ENCODE data around the gene EPHB4.

Gene EPHB4

DNA sequence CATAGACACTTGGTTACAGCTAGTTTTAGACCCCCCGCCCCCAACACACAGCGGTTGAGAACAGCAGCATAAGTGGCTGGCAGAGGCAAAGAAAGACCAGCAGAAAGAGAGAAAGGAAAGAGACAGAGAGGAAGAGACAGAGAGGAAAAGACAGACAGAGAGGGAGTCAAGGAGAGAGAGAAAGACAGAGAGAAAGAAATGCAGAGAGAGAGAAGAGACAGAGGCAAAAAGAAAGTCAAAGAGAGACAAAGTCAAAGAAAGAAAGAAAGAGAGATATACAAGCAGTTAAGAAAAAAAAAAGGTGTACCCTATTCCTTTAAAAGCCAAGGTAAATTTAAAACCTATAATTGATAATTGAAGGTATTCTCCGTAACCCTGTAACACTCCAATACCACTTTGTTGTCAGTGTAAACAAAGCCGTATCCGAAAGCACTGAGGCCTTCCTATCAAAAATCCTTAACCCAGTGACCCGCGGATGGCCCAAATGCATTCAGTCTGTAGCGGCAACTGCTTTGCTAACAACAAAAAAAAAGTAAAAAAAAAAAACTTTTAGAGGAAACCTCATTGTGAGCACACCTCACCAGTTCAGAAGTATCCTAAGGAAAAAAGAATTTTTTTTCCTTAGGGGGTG is 13.3 kb upstream of the EPHB4 start:
- no peak for DNase-seq (ENCODE audit: low read depth in 1 of 2, low spot score in 1 of 2)
- in situ Hi-C loops (cut with HindIII; ENCODE audit: low pct_unique_long_range_greater_than_20kb, low sequenced_read_pairs) = no loop called here
- no peak for TF ChIP-seq JUND (IDR thresholded peaks at IDR 0.05; ENCODE audit: low read depth)

DNA sequence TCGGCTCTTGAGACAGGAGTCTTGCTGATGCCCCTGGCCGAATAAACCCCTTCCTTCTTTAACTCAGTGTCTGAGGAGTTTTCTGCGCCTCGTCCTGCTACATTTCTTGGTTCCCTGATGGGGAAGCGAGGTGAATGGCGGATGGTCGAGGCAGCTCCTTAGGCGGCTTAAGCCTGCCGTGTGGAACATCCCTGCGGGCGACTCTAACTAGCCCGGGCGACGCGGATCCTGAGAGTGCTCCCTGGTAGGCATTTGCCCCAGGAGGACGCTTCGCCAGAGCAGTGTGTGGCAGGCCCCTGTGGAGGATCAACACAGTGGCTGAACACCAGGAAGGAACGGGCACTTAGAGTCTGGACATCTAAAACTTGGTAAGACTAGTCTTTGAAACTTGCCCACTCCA is 12.0 kb upstream of the EPHB4 start:
- no peak for DNase-seq (ENCODE audit: low read depth in 1 of 2, low spot score in 1 of 2)
- in situ Hi-C loops (cut with HindIII; ENCODE audit: low pct_unique_long_range_greater_than_20kb, low sequenced_read_pairs) = no loop called here

DNA sequence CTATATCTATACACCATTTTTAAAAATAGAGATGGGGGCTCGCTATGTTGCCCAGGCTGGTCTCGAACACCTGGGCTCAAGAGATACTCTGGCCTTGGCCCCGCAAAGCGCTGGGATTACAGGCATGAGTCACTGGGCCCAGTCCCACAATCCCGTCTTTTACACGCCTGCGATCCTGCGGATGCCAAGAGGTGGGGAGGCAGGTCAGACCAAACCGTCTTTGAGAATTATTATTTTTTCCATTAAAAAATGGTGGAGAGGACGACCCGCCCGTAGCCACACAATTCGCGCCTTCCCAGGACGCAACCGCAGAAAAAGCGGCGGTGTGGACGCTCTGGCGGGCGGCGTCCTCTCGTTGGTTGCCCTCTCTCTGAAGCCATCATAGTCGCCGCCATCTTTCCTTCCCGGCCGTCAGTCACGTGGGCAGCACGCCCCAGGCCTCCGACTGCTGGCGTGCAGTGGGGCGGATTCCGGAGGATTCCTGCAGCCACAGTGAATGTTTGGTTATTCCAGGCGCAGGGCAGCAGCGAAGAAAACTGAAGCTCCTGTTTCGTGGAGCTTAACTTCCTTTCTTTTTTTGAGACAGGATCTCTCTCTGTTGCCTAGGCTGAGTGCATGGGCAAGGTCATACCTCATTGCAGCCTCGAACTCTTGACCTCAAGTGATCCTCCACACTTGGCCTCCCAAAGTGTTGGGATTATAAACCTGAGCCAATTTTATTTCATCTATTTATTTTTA is 9.9 kb upstream of the EPHB4 start:
- no peak for TF ChIP-seq JUND (IDR thresholded peaks at IDR 0.05; ENCODE audit: low read depth)

More for the DNA sequence above, 12.0 kb upstream of the EPHB4 start:
- no peak for TF ChIP-seq JUND (IDR thresholded peaks at IDR 0.05; ENCODE audit: low read depth)

DNA sequence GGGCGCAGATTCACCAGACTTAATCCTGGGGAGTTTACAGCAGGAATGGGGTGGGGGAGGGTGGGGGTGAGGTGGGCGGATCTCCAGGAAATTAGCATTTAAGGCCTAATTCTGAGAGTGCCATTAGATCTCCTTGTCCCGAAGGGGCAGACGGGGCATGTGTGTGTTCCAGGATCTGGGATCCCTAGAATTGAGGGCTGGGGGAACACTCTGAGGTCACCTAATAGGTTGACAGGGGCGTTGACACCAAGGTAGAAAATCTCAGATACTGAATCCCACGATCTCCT is 9.4 kb upstream of the EPHB4 start:
- no peak for TF ChIP-seq JUND (IDR thresholded peaks at IDR 0.05; ENCODE audit: low read depth)
- no peak for DNase-seq (ENCODE audit: low read depth in 1 of 2, low spot score in 1 of 2)
- in situ Hi-C loops (cut with HindIII; ENCODE audit: low pct_unique_long_range_greater_than_20kb, low sequenced_read_pairs) = no loop called here

More for the DNA sequence above, 9.9 kb upstream of the EPHB4 start:
- in situ Hi-C loops (cut with HindIII; ENCODE audit: low pct_unique_long_range_greater_than_20kb, low sequenced_read_pairs) = no loop called here
- DNase-seq (ENCODE audit: low read depth in 1 of 2, low spot score in 1 of 2) = peak; percentile 55 to 88

DNA sequence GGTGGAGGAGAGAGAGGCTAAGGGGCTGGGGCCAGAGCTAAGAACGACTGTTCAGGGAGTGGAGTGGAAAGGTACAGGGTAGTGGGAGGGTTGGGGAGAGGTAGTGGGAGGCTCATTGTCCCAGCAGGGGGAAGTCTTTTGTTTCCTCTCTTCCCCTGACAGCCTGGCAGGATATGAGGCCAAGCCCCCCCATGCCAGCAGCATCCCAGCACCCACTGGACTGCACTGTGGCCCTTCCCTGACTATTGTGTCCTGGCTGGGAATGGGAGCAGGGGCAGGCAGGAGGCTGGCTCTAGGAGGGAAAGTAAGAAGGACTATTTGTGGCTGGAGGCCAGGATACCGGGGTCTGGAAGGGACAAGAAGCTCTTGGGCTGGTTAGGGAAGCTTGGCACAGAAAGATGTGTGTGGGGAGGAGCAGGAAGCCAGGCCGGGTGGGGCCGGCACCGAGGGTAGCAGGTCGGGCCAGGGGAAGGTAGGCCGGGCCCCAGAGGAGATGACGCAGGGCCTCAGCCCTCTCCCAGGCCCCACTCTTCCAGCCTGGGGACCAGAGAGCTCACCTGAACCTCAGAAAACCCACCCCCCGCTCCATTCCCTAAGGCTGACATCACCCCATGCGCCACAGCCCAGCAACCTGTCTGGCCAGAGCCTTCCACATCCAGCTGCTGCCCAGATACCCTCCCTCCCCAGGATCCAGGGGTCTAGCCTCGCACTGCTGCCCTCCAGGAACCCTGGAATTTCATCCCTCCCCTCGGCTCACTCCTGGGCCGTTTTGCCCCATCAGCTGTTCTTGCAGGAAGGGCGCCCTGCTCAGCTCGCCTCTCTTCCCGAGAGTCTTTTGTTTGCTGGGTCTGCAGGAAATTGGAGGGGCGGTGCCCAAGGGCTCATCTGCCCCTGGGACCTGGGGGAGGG is 8.8 kb upstream of the EPHB4 start:
- in situ Hi-C loops (cut with HindIII; ENCODE audit: low pct_unique_long_range_greater_than_20kb, low sequenced_read_pairs) = no loop called here

DNA sequence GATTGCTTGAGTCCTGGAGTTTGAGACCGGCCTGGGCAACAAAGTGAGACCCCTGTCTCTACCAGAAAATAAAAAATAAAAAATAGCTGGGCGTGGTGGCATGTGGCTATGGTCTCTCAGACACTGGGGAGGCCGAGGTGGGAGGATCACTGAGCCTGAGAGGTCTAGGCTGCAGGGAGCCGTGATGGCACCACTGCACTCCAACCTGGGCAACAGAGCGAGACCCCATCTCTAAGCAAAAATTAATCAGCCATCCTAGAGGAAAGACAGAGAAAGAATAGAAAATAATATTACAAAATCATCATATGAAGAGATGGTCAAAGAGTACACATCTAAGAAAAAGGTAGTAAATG is 4.9 kb upstream of the EPHB4 start:
- no peak for TF ChIP-seq JUND (IDR thresholded peaks at IDR 0.05; ENCODE audit: low read depth)
- DNase-seq (ENCODE audit: low read depth in 1 of 2, low spot score in 1 of 2) = no peak
- in situ Hi-C loops (cut with HindIII; ENCODE audit: low pct_unique_long_range_greater_than_20kb, low sequenced_read_pairs) = no loop called here

More for the DNA sequence above, 8.8 kb upstream of the EPHB4 start:
- TF ChIP-seq JUND (IDR thresholded peaks at IDR 0.05; ENCODE audit: low read depth) = no peak
- no peak for DNase-seq (ENCODE audit: low read depth in 1 of 2, low spot score in 1 of 2)

DNA sequence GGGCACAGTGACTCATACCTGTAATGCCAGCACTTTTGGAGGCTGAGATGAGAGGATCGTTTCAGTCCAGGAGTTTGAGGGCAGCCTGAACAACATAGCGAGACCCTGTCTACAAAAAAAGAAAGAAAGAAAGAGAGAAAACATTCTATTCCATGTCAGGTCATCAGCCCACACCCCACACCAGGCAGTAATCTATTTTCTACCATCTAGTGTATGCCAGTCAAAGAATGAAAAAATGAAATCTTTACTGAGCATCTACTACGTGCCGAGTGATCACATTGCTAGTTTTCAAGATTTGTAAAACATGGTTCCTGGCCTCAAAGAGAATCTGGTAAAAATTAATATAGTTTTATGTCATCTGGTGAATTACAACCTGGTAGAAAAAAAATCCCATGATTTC is 3.1 kb upstream of the EPHB4 start:
- DNase-seq (ENCODE audit: low read depth in 1 of 2, low spot score in 1 of 2) = no peak
- TF ChIP-seq JUND (IDR thresholded peaks at IDR 0.05; ENCODE audit: low read depth) = no peak
- in situ Hi-C loops (cut with HindIII; ENCODE audit: low pct_unique_long_range_greater_than_20kb, low sequenced_read_pairs) = no loop called here

DNA sequence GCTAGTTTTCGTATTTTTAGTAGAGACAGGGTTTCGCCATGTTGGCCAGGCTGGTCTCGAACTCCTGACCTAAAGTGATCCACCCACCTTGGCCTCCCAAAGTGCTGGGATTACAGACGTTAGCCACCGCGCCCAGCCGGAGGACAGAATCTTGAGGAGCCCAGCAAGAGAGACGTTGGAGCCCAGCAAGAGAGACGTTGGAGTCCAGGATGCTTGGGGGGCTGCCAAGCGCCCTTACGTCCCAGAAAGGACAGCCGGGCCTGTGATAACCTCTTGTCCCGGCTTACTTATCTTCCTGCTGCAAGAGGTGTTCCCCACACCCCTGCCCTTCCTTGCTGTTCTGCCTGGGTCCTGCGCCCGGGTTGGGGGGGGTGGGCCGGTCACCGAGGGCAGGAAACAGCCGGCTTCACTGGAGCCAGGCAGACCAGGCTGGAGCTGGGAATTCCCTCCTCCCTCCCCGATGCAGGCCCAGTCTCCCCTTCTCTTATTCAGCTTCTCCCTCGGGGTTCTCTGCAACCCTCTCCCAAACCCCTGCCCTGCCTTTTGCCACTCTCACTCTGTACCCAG is 1.9 kb upstream of the EPHB4 start:
- in situ Hi-C loops (cut with HindIII; ENCODE audit: low pct_unique_long_range_greater_than_20kb, low sequenced_read_pairs) = no loop called here
- TF ChIP-seq JUND (IDR thresholded peaks at IDR 0.05; ENCODE audit: low read depth) = no peak
- no peak for DNase-seq (ENCODE audit: low read depth in 1 of 2, low spot score in 1 of 2)

DNA sequence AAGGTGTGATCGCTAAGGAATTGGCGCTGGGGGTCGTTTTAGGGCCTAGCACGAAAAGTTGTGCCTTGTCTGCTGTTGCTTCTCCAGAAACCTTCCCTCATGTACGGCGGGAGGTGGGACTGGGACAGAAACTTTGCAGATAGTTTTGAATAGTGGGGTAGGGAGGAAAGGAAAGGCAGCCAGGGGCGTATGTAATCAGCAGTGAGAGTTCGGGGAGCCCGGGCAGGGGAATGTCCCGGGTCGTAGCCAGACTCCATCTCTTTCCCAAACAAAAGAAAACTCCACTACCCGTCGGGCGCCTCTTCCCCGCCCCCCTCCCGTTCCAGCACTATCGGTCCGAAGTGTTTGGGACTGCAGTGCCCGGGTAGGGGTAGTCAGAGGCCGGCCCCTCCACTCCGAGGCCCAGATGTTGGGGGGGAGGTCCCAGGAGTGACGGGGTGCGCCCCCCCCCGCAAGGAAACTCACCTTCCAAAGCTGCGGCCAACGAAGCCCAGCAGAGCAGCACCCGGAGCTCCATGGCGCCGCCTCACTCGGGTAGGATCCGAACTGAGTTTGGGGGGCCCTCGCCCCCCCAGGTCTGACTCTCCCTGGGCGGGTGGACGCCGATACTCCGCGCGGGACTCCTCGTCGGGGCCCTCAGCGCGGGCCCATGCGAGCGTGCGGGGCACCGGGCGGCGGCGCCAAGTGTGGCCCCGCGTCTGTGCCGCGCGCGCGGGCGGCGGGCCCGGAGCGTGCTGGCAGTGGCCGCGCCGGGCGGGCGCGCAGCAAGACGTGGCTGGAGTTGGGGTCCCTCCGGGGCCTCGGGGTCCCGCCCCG is 601 bp downstream of the EPHB4 start:
- no peak for TF ChIP-seq JUND (IDR thresholded peaks at IDR 0.05; ENCODE audit: low read depth)
- DNase-seq (ENCODE audit: low read depth in 1 of 2, low spot score in 1 of 2) = no peak
- in situ Hi-C loops (cut with HindIII; ENCODE audit: low pct_unique_long_range_greater_than_20kb, low sequenced_read_pairs) = no loop called here

DNA sequence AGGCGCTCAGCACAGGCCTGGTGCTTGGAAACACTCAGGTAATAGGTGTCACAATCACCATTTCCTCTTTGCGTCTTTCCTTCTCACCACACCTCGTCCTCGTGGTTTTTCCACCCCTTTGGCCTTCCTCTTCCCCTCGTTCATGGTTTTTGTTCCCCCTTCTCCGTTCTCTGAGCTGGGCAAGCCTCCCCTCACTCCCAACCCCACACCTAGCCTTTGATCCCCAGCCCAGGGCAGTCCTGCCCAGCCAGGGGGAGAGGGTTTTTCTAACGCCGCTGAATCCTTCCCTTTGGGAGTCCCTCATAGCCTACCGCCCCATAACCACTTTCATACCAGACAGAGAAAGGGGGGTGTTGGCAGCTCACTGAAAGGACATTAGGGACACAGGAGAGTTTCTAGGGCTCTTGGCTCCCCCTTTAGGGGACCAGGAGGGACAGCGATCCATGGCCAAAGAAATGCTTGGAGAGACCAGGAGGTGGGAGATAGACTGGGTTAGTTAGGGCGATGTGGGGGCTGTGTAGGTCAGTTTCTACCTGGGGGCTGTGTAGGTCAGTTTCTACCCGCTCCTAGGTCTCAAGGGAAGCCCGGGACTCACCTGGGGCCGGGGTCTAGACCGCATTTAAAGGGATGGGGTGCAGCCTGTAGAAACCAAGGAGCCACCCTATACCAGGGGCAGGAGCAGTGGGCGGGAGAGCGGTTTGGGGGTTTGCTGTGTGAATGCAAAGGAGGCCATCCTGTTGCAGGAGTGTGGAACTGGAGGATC is 1.4 kb downstream of the EPHB4 start:
- peak in 1 of 2 experiments; percentile 48 for DNase-seq (ENCODE audit: low read depth in 1 of 2, low spot score in 1 of 2)
- no peak for TF ChIP-seq JUND (IDR thresholded peaks at IDR 0.05; ENCODE audit: low read depth)
- in situ Hi-C loops (cut with HindIII; ENCODE audit: low pct_unique_long_range_greater_than_20kb, low sequenced_read_pairs) = no loop called here

DNA sequence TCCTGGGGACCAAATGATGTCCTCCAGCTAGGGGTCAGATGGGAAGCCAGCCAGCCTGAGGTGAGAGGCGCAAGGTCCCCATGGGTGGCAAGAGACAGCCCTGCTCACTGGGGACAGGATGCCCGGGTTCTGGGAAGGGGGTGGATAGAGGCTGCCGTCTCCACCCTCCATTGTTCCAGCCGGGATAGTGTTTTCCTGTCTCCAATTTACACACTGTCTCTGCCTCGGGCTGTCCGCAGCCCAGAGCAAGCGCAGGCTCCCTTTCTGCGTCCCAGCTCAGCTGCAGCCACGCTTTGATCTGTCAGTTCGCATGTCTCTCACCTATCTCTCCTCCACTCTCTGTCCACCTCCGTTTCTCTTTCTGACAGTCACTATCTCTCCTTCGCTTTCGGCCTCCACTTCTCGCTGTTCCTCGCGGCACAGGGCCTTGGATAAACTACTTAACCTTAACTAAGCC is 2.1 kb downstream of the EPHB4 start:
- TF ChIP-seq JUND (IDR thresholded peaks at IDR 0.05; ENCODE audit: low read depth) = no peak
- DNase-seq (ENCODE audit: low read depth in 1 of 2, low spot score in 1 of 2) = no peak
- in situ Hi-C loops (cut with HindIII; ENCODE audit: low pct_unique_long_range_greater_than_20kb, low sequenced_read_pairs) = no loop called here
